H4 (cell line): ENCODE results near the gene CCIN. TPM values are rescaled to one million over a fixed set of nuclear protein-coding genes. Genes with fewer than 3 reads are reported as not detected.

ENCODE experiments used
- DNase-seq: peaks from one replicate; pipeline ENCODE4 v3.0.0-alpha.2; 2015; ENCODE audit warnings: low spot score
- total RNA-seq: library from RNA; depleted of rRNA; stranded (reverse); fragments of >200 nt; shearing (Covaris generic); gene quantifications from 2 replicates; pipeline ENCODE4 v1.2.3, GENCODE V29; 2014

Gene CCIN
- total RNA-seq, 1 experiment from 2014 or later, result 0.17 TPM

DNA sequence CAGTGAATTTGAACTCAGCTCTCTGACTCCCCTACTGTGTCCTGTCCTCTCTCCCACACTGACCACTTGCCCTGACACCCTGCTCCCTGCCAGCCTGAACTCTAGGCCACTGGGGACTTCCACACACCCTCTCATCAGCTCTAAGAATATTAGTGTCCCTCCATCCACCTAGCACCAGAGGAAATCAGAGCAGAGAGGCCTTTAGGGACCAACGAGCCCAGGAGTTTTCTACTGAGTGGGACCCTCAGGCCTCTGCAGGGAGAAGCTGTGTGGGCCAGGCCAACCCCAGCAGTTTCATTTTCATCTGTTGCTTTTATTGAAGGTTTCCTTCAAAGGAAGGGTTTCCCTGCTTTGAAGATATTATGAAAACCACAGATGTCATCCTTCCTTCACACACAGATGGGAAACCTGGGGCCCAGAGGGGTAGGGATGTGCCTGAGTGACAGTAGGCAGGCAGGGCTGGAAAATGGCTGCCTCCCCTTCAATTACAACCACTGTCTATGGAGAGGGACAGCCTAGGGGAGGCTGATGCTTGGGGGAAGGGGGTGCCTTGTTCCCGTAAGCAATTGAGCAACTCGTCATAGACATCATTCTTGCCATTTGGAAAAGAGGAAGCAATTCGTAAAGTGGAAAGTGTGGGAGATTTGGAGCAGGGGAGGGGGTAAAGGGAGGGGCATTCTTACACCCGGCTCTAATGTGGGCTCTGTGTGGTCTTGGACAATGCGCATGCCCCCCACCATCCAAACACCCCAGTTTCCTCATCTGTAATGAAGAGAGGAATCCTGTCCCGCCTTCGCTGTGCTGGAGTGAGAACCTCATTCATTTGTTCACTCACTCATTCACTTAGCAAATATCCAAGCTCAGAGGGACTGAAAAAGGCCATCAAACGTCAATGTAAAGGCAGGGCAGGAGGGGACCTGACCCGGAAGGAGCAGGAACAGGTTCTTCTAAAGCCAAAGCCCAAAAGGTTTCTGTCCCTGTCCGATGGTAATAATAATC lies 28.8 kb upstream of the CCIN start:
- no peak for DNase-seq

DNA sequence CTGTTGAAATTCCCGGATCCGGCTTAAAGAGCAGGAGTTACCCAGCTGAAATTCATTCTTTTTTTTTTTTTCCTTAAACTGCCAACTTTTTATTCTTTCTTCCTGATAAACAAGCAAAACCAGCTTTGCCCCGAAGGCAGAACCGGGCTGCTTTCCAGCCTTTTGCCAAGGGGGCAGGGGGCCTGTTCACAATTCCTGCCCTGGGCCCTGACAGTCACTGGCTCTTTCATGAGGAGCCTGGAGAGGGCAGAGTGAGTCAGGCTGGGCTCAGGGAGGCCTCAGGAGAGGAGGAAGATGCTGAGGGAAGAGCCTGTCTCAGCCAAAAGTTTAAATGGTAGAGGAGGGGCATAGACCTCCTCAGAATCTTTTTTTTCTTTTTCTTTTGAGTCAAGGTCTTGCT lies 27.9 kb upstream of the CCIN start:
- DNase-seq, result peak; percentile 51

DNA sequence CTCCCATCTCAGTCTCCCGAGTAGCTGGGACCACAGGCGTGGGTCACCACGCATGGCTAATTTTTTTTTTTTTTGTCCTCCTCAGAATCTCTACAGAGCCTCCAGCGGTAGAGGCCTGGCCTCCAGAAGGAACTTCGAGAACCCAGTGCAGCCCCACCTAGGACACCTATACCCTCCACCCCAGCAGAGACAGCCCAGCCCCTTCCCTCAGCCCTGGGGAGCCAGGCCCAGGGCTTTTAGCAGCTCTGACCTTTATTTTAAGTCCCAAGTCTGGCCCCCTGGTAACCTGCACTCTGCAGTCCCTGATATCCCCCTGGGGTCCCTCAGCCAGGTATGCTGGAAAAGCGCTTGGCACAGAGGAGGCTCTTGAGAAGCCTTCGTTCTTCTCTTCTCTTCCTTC lies 27.4 kb upstream of the CCIN start:
- no peak for DNase-seq

DNA sequence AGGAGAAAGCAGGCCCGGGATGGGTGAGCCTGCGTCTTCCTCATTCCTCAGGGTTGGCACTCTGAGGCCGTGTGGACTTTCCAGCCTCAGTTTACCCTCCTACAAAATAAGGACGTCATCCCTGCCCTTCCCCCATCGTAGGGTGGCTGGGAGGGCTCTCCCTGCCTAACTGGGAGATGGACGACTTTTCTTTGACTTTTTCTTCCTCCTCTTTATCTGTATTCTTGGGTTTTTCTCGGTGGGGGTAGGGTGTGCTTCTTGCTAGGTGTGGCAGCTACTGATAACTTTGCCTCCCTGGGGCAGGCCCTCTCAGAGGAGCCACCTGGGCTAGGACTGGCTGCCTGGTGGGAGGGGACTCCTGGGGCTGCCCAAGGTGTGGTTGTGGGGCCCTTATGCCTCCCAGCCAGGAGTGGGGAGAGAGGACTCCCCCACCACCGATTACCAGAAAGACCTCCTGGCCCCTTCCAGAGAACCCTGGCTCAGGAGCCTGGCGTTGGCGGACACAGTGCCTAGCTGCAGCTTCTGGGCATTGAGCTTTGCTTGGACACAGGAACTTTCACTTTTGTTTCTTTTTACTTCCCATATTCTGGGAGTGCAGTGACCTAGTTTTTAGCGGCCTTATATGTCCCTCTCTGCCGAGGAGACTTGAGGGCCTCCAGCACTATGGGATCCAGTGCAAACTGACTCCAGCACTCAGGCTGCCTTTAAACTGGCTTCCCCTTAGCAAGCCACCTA lies 26.5 kb upstream of the CCIN start:
- DNase-seq, result no peak

DNA sequence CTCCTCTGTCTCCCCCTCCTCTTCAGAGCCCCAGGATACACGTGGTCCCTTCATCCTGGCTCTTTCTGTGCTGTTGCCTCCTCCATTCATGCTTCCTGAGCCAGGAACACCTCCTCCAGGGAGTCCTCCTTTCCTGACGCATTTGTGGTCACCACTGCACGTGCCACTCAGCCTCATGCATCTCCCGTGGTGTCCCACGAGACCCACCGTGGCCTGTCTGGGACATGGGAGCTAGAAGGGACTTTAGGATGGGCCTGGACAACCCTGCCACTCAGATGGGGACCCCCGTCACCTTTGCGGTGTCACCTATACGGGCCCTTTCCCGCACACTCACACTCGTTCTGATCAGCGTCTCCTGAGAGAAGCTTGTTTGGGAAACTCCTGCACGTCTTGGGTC lies 25.9 kb upstream of the CCIN start:
- DNase-seq, result no peak

DNA sequence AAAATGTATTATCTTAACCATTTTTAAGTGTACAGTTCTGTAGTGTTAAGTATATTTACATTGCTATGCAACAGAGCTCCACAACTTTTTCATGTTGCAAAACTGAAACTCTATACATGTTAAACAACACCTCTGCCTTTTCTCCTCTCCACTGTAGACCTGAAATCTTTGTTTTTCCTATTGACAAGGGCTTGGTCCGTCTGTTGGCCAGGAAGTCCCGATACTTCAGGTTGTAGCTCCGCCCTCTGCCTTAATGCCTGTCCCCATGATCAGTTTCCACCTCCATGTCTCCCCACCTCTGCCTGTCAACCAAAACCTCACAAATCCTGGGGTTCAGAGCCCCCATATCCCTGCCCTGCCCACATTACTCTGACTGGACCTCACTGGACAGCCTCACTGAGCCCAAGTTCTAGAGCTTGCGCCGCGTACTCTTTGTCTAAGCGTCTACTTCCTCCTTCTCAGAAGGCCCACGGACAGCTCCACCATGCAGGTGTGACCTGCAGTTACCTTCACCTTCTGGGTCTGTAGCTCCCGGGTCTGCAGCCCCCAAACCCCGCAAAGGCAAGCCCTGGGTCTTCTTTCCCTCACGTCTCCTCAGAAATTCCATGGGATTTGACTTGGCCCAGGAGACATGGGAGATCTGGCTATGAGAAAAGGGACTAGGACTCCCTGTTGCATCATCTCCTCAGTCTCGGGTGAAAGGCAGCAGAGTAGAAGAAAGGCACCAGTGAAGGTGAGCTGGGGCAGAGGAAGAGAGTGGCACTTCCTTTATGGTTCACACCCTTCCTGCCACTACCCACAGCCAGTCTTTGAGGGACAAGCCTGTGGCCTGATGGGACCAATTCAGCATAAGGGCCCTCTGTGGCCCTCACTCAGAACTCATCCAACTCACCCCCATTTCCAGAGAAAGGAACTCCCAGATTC lies 24.6 kb upstream of the CCIN start:
- no peak for DNase-seq

DNA sequence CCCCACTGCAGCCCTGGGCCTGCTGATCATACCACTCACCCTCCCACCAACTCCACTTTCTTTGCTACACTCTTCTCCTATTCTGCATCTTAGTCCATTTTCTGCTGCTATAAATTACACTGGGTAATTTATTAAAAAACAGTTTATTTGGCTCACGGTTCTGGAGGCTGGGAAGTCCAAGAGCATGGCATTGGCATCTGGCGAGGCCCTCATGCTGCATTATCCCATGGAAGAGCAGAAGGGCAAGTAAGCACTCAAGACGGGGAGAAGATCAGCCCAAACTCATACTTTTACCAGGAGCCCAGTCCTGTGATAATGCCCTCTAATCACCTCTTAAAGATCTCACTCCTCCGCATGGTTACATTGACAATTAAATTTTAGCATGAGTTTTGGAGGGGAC lies 23.2 kb upstream of the CCIN start:
- DNase-seq, result no peak

GRCh38 chr9:36146651-36147050 lies 22.5 kb upstream of the CCIN start:
- no peak for DNase-seq

DNA sequence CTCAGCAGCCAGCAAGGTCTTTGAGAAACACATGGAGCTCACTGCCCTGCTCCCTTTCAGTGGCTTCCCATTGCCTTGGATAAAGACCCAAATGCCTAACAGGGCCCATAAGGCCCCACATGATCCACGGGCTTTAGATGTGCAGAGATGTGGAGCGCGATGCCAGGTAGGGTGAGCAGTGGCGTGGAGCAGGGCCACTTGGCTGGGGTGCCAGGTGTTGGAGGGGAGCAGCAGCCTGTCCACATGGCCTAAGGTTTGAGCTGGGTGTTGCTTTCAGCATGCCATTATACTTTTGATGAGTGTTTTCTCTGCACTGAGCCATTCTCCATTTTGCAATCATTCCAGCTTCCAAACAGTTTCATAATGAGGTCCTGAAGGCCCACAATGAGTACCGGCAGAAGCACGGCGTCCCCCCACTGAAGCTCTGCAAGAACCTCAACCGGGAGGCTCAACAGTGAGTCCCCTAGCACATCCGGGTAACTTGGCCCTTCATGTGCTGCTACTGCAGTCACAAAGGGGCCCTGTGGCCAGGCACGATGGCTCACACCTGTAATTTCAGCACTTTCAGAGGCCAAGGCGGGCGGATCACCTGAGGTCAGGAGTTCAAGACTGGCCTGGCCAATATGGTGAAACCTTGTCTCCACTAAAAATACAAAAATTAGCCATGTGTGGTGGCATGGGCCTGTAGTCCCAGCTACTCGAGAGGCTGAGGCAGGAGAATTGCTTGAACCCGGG lies 21.6 kb upstream of the CCIN start:
- no peak for DNase-seq

DNA sequence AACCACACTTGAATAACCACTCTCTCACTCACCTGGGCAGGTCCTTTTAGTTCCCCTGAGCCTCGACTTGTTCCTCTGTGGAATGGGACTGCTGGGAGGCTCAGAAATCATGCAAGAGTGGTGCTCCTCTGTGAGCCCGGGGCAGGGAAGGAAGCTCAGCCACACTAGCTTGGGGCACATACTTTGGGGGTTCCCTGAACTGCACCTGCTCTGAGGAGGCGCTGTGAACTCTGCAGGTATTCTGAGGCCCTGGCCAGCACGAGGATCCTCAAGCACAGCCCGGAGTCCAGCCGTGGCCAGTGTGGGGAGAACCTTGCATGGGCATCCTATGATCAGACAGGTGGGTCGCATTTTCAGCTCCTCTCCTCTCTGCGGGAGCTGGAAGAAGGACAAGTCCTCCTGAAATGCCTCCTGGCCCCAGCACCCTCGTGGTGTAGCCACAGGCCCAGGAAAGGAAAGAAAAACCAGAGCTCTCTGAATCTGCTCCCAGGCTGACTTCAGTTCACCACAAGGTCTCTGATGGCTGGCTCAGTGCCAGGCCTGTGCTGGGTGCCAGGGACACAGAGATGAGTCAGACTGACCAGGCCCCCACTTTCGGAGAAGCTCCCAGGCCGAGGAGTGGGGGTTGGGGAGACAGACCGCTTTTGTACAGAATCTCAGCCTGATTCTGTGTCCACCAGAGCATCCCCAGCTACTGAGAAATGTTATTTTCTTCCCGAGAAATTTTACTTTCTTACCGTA lies 20.7 kb upstream of the CCIN start:
- peak; percentile 97 for DNase-seq

DNA sequence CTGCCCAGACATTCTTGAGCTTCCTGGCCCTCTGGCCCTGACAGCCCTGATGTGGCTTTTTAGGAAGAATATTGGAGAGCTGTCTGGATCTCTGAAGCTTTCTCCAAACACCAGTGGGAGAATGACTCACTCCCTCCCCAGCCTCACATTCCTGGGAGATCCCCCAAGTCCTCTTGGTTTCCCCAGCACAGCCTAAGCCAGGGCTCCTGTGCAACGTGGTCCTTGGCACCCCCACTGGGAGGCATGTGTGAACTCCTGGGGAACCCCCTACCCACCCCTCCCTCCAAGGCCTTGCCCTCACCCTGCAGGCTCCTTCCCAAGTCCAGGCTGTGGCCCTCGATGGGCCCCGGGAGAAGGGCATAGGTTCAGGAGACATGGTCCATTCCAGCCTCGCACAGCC lies 20.0 kb upstream of the CCIN start:
- peak; percentile 44 for DNase-seq

DNA sequence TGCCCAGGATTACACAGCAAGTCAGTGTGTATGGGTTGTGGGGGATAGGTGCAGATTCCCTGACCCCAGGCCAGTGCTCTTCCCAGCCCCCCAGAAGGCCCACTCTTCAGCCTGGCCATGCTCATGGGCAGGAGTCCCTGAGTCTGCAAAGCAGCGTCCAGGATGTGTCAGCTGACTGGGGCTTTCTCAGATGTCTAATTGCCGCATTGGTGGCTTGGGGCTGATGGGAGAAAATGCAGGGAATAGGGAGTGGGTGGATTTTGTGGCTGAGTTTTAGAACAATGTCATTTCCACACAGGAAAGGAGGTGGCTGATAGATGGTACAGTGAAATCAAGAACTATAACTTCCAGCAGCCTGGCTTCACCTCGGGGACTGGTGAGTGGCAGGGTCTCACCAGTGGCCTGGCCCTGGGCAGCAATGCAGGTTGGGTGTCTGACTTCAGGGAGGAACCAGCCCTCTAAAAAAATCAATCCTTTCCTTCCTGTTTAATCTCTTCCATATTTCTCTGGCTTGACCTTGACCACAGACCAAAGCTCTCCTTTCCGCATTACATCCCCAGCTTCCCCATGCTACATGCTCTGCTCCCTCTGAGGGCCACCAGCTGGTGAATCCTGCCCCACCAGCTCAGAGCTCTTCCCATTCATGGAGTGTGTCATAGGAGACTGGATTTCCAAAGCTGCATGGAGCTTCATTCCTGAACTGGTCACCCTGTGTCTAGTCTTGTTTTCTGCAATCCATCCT lies 18.4 kb upstream of the CCIN start:
- DNase-seq, result no peak

DNA sequence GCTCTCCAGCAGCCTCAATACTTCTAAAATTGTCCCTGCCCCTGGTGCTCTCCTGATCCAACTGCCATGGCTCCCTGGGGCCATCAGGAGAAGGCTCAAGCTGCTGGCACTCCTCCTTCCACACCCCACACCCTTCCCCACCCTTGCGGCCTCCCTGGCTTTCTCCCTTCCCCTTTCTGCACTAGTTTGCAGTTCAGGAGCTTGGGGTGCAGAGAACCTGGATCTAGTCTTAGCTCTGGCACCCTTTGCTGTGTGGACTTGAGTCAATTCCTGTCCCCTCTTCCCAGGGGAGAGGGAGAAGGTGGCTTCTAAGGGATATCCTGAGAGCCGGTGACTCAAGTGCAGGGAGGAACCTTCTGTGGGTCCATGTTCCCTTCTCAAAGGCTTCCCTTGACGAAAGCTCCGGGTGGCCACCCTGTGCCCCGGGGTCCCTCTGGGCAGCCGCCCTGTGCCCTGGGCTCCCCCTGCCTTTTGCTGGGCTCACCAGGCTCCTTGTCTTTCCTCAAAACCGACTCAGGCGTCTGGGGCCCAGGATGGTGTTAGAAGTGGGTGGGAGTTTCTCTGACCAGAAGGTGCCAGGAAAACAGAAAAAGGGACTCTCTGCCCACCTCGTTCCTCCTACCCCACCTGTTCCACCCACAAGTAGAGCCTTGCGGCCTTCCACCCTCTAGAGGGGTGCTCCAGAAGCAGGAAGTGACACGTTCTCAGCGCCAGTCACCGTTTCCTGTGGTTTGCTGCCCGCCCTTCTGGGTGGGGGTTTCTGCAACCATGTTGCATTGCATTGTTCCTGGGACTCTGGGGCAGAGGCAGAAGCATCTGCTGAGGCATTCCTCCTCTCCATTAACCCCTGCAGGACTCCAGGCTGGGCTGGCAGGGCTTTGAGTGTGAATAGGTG lies 17.6 kb upstream of the CCIN start:
- DNase-seq, result peak; percentile 76

- no peak for DNase-seq
These were observed 16.3 kb upstream of the CCIN start for GRCh38 chr9:36152741-36153438.

DNA sequence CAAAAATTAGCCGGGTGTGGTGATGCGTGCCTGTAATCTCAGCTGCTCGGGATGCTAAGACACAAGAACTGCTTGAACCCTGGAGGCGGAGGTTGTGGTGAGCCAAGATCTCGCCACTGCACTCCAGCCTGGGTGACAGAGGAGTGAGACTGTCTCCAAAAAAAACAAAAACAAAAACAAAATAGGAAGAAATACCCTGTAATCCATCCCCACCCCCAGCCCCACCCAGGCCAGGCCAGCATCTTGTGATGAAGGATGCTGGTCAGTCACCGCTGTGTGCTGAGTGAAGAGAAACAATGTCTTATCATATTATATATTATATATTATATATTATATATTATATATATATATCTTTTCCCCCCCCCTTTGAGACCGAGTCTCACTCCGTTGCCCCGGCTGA lies 15.4 kb upstream of the CCIN start:
- DNase-seq, result no peak

- DNase-seq, result no peak
These were observed 14.7 kb upstream of the CCIN start for GRCh38 chr9:36154331-36154952.

DNA sequence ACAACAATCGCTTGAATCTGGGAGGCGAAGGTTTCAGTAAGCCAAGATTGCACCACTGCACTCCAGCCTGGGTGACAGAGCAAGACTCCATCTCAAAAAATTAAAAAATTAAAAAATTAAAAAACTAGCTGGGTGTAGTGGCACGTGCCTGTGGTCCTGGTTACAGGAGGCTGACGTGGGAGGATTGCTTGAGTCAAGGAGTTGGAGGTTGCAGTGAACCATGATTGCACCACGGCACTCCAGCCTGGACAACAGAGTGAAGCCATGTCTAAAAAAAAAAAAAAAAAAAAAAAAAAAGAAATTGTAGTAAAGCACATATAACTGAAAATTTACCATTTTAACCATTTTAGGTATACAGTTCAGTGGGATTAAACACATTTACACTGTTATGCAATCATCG lies 13.1 kb upstream of the CCIN start:
- DNase-seq, result no peak

GRCh38 chr9:36158122-36158521 lies 11.1 kb upstream of the CCIN start:
- DNase-seq, result no peak
